Astrocyte (in vitro differentiated cells and primary cell): ENCODE results near the gene ZNF804B. TPM values are rescaled to one million over a fixed set of nuclear protein-coding genes. Genes with fewer than 3 reads are reported as not detected.

Experiments
- DNase-seq: peaks from one replicate; pipeline ENCODE4 v3.0.0-alpha.2; 2010; ENCODE audit warnings: low read depth
- FAIRE-seq: peaks from 2 replicates; lab custom pipeline; 2011; peaks lifted over from hg19 to GRCh38; lab: Jason Lieb, UNC
- H2AFZ ChIP-seq: 2 replicates; pipeline ENCODE4 v1.6.0; 2012; ENCODE audit warnings: low read depth, low read length, inconsistent platforms
- H3K27ac ChIP-seq: 2 replicates; pipeline ENCODE4 v1.5.1; 2011; ENCODE audit warnings: low read depth, low read length, inconsistent platforms
- H3K27me3 ChIP-seq: 2 replicates; pipeline ENCODE4 v1.6.0; 2011; ENCODE audit warnings: low read length, inconsistent platforms; ENCODE audit not compliant: insufficient read depth
- H3K36me3 ChIP-seq: 2 replicates; pipeline ENCODE4 v1.5.1; 2011; ENCODE audit warnings: low read length, inconsistent platforms; ENCODE audit not compliant: insufficient read depth
- H3K4me1 ChIP-seq: 2 replicates; pipeline ENCODE4 v1.5.1; 2011; ENCODE audit warnings: low read length, inconsistent platforms; ENCODE audit not compliant: insufficient read depth
- H3K4me2 ChIP-seq: 2 replicates; pipeline ENCODE4 v1.6.0; 2012; ENCODE audit warnings: low read length, inconsistent platforms
- H3K4me3 ChIP-seq: 2 replicates; pipeline ENCODE4 v1.5.1; 2011; ENCODE audit warnings: low read depth, mild to moderate bottlenecking, low read length, inconsistent platforms; ENCODE audit not compliant: insufficient read depth
- H3K79me2 ChIP-seq: 2 replicates; pipeline ENCODE4 v1.6.0; 2012; ENCODE audit warnings: mild to moderate bottlenecking, low read length, inconsistent platforms; ENCODE audit not compliant: insufficient read depth
- H3K9ac ChIP-seq: 2 replicates; pipeline ENCODE4 v1.6.0; 2012; ENCODE audit warnings: mild to moderate bottlenecking, low read length, inconsistent platforms
- H3K9me3 ChIP-seq: 2 replicates; pipeline ENCODE4 v1.5.1; 2012; ENCODE audit warnings: low read depth, mild to moderate bottlenecking, low read length, inconsistent platforms; ENCODE audit not compliant: insufficient read depth
- H4K20me1 ChIP-seq: 2 replicates; pipeline ENCODE4 v1.6.0; 2012; ENCODE audit warnings: low read length, inconsistent platforms; ENCODE audit not compliant: insufficient read depth
- H3K27ac Mint-ChIP-seq: one replicate; pipeline ENCODE4 v1.8.0; 2021; ENCODE audit warnings: mild to moderate bottlenecking, mixed read lengths; ENCODE audit not compliant: unreplicated experiment
- H3K27me3 Mint-ChIP-seq: one replicate; pipeline ENCODE4 v1.8.0; 2021; ENCODE audit warnings: low read depth, mixed read lengths; ENCODE audit not compliant: unreplicated experiment
- H3K36me3 Mint-ChIP-seq: one replicate; pipeline ENCODE4 v1.8.0; 2021; ENCODE audit warnings: low read depth, mixed read lengths; ENCODE audit not compliant: unreplicated experiment
- H3K4me1 Mint-ChIP-seq: one replicate; pipeline ENCODE4 v1.8.0; 2021; ENCODE audit warnings: low read depth, mixed read lengths; ENCODE audit not compliant: unreplicated experiment
- H3K4me3 Mint-ChIP-seq: one replicate; pipeline ENCODE4 v1.8.0; 2021; ENCODE audit warnings: mild to moderate bottlenecking, moderate library complexity, mixed read lengths; ENCODE audit not compliant: unreplicated experiment
- H3K9me3 Mint-ChIP-seq: one replicate; pipeline ENCODE4 v1.8.0; 2021; ENCODE audit warnings: mild to moderate bottlenecking, mixed read lengths; ENCODE audit not compliant: unreplicated experiment
- EZH2 ChIP-seq: IDR thresholded peaks from 2 replicates; pipeline ENCODE4 v1.6.1; 2012; ENCODE audit warnings: mild to moderate bottlenecking, low read length, inconsistent platforms; ENCODE audit not compliant: insufficient read depth
- total RNA-seq: library from RNA; stranded (reverse); gene quantifications from 2 replicates; pipeline ENCODE4 v1.2.1, GENCODE V29; 2021
- TF ChIP-seq, protein P1 (sequence below): IDR thresholded peaks from 2 replicates; pipeline ENCODE4 v1.5.1; 2011; ENCODE audit warnings: low read depth, mild to moderate bottlenecking, inconsistent platforms, low read length, moderate library complexity; ENCODE audit not compliant: insufficient read depth

ZNF804B gene
- total RNA-seq, 1 donor from 2014 or later: not detected

DNA sequence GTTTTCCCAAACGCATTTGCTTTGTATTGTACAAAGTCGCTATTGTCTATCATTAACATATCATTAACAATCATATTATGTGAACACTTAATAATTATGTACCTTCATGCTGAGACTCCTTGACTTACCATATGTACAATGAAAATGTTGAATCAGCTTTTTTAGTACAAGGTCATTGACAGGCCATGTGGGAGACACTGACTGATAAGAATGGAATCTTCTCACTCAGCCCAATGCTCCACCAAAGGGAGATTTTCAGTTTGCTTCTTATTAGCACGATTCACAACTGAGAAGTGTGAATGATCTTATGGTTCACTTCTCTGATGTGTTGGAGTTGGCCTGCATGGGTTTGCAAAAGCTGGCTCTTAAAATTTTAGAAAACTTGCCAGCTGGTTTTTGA lies 289.5 kb downstream of the ZNF804B start:
- TF ChIP-seq EZH2: no peak
- TF ChIP-seq, protein P1, sequence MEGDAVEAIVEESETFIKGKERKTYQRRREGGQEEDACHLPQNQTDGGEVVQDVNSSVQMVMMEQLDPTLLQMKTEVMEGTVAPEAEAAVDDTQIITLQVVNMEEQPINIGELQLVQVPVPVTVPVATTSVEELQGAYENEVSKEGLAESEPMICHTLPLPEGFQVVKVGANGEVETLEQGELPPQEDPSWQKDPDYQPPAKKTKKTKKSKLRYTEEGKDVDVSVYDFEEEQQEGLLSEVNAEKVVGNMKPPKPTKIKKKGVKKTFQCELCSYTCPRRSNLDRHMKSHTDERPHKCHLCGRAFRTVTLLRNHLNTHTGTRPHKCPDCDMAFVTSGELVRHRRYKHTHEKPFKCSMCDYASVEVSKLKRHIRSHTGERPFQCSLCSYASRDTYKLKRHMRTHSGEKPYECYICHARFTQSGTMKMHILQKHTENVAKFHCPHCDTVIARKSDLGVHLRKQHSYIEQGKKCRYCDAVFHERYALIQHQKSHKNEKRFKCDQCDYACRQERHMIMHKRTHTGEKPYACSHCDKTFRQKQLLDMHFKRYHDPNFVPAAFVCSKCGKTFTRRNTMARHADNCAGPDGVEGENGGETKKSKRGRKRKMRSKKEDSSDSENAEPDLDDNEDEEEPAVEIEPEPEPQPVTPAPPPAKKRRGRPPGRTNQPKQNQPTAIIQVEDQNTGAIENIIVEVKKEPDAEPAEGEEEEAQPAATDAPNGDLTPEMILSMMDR: no peak
- no peak for DNase-seq
- H3K27ac Mint-ChIP-seq: peak overlapping the region; percentile 64
- no peaks in the 10 kb centered on the region for H4K20me1 ChIP-seq
- no peaks in the 10 kb centered on the region for H3K36me3 Mint-ChIP-seq
- no peaks in the 10 kb centered on the region for H3K36me3 ChIP-seq
- H3K4me2 ChIP-seq: no peak overlapping the region
- H3K27ac ChIP-seq: no peak overlapping the region
- H3K4me1 ChIP-seq: no peaks in the 10 kb centered on the region
- peaks cover 7% of the 10 kb centered on the region for H3K9me3 Mint-ChIP-seq
- no peak overlapping the region for H3K4me3 Mint-ChIP-seq
- H3K9me3 ChIP-seq: peaks cover 7% of the 10 kb centered on the region
- H3K9ac ChIP-seq: no peak overlapping the region
- FAIRE-seq: no peak
- no peaks in the 10 kb centered on the region for H3K79me2 ChIP-seq
- H3K27me3 Mint-ChIP-seq: no peaks in the 10 kb centered on the region
- H2AFZ ChIP-seq: no peak overlapping the region
- H3K4me3 ChIP-seq: no peak overlapping the region
- H3K27me3 ChIP-seq: no peaks in the 10 kb centered on the region
- H3K4me1 Mint-ChIP-seq: peaks cover 11% of the 10 kb centered on the region

DNA sequence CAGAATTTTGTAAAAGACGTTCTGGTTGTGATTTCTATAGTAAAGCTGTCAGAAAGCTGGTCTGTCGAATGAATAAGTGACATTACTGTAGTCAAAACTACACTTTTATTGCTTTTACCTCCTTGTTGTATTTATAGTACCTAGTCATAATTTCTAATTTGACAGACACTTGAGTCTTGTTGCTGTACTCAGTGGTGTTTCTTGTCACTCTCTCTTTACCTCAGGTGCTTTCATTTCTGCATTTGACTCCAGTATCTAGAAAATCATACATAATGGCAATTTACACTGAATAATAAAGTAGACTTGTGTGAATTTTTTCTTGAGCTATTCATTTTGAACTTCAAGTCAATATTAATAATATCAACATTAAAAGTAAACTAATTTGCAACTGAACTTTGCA lies 293.6 kb downstream of the ZNF804B start:
- Histone ChIP-seq H3K4me1 (no peaks in the 10 kb centered on the region), H3K9ac (no peak overlapping the region), H3K4me3 (no peak overlapping the region), H3K9me3 (peaks cover 2% of the 10 kb centered on the region), H3K4me2 (no peak overlapping the region), H3K27ac (no peak overlapping the region), H2AFZ (no peak overlapping the region), H3K79me2 (no peaks in the 10 kb centered on the region), H3K36me3 (no peaks in the 10 kb centered on the region), H4K20me1 (no peaks in the 10 kb centered on the region), H3K27me3 (no peaks in the 10 kb centered on the region)
- Mint-ChIP-seq H3K27me3 (no peaks in the 10 kb centered on the region), H3K36me3 (no peaks in the 10 kb centered on the region), H3K4me1 (peaks cover 11% of the 10 kb centered on the region), H3K27ac (no peak overlapping the region), H3K9me3 (no peaks in the 10 kb centered on the region), H3K4me3 (no peak overlapping the region)
- DNase-seq (no peak), FAIRE-seq (no peak)
- TF ChIP-seq, protein P1: no peak
- no peak for TF ChIP-seq EZH2

DNA sequence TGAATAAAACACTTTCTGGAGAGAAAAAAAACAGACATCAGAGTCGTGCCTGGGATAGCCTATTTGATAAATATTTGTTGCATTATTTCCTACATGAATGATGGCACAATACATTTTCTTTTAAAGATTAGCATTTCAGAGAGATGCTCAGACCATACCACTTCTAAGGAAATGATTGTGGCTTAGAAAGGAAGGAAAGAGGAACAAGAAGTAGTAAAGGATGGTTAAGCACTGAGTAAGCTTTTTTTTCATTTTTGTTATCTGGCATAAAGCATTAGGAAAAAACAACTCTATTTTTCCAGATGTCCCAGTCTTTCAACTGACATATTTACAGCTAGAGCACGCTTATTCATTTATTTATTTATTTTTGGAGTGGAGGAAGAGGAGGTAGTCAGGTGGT lies 294.9 kb downstream of the ZNF804B start:
- Histone ChIP-seq H3K27ac (no peak overlapping the region), H4K20me1 (no peaks in the 10 kb centered on the region), H2AFZ (no peak overlapping the region), H3K79me2 (no peaks in the 10 kb centered on the region), H3K4me1 (no peaks in the 10 kb centered on the region), H3K4me2 (no peak overlapping the region), H3K9me3 (peaks cover 2% of the 10 kb centered on the region), H3K36me3 (no peaks in the 10 kb centered on the region), H3K4me3 (no peak overlapping the region), H3K9ac (no peak overlapping the region), H3K27me3 (no peaks in the 10 kb centered on the region)
- DNase-seq (no peak), FAIRE-seq (no peak)
- Mint-ChIP-seq H3K4me3 (no peak overlapping the region), H3K4me1 (peaks cover 4% of the 10 kb centered on the region), H3K27me3 (no peaks in the 10 kb centered on the region), H3K27ac (no peak overlapping the region), H3K36me3 (no peaks in the 10 kb centered on the region), H3K9me3 (no peaks in the 10 kb centered on the region)
- TF ChIP-seq, protein P1: no peak
- no peak for TF ChIP-seq EZH2
